ENCODE results near the gene RMND5B. TPM values are rescaled to one million over a fixed set of nuclear protein-coding genes. Genes with fewer than 3 reads are reported as not detected.

RMND5B gene
- total and polyA plus RNA-seq, 10 of the 15 experiments (the other 5 are each of a cell fraction or from before 2014, with no cell fraction given), result 1.6 to 50.7 (median 30.9) TPM

DNA sequence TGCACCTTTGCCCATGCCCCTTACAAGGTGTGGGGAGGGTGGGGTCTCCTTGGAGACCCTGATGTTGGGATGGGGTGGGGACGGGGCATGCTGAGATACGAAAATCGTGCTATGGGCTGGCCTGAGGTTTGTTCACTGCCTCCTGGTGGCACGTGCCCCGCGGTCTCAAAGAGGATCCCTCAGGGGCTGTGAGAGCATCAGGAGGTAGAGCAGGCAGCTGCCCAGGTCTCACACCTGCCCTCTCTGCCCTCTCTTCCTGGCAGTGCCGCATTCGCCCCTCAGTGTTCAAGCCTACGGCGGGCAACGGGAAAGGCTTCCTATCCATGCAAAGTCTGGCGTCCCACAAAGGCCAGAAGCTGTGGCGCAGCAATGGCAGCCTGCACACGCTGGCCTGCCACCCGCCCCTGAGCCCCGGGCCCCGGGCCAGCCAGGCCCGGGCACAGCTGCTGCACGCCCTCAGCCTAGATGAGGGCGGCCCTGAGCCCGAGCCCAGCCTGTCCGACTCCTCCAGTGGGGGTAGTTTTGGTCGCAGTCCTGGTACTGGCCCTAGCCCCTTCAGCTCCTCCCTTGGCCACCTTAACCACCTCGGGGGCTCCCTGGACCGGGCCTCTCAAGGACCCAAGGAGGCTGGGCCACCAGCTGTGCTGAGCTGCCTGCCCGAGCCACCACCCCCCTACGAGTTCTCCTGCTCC lies 10.8 kb upstream of the RMND5B start:
- Histone ChIP-seq H3K9me3 (replicated peaks; ENCODE audit: control insufficient read depth, insufficient read depth, low read length) (no peaks in the 10 kb centered on the region), H2AFZ (ENCODE audit: control insufficient read depth, low read depth, low read length) (no peak overlapping the region), H4K20me1 (ENCODE audit: control insufficient read depth, insufficient read depth) (no peaks in the 10 kb centered on the region), H3K27ac (ENCODE audit: control insufficient read depth, insufficient read depth) (peak overlapping the region; percentile 40; the same call in 1 of the 2 replicates), H3K27me3 (replicated peaks in 1 of 2; ENCODE audit: control insufficient read depth in 2 of 2, insufficient read depth in 2 of 2, low read length in 1 of 2) (no peaks in the 10 kb centered on the region), H3K9ac (ENCODE audit: control insufficient read depth, insufficient read depth, low read length) (no peak overlapping the region), H3K79me2 (ENCODE audit: control insufficient read depth, insufficient read depth, low read length) (peaks cover 40% of the 10 kb centered on the region), H3K4me3 (no peak overlapping the region), H3K36me3 (ENCODE audit: control insufficient read depth in 2 of 2, insufficient read depth in 2 of 2, low read length in 1 of 2) (peaks cover 3 to 19% of the 10 kb centered on the region in 2 experiments; a peak in 3 of 4 replicates), H3K4me2 (ENCODE audit: control insufficient read depth, insufficient read depth) (no peak overlapping the region), H3K4me1 (ENCODE audit: control insufficient read depth, insufficient read depth, low read length) (peaks cover 43% of the 10 kb centered on the region)
- FAIRE-seq (no peak), ATAC-seq (no peak), DNase-seq (ENCODE audit: low read depth, low spot score) (no peak)
- intact Hi-C loops (cut with micrococcal nuclease; ENCODE audit: unreplicated experiment) (loop anchor here (10.0 kb wide), 1 partner anchor 1585 kb away; the partner anchor contains the start of gene RNF44), in situ Hi-C loops (cut with MboI) (loop anchor here (10.0 kb wide), 2 partner anchors 1435 to 1695 kb away; partner anchors contain the start of gene RUFY1)
- SMC1A ChIA-PET (ENCODE audit: uncharacterized antibody, unreplicated experiment), result interaction anchor here (0.8 to 2.9 kb wide), 4 partner anchors 14 to 43 kb away, joined by 3 to 14 read pairs (median 8); no protein-coding TSS in a partner anchor
- CTCF ChIA-PET, result interaction anchor here (0.6 to 3.1 kb wide), 20 partner anchors 9 to 84 kb away, joined by 3 to 21 read pairs (median 8); partner anchors contain the start of genes HNRNPAB, NHP2 and RMND5B
- TF ChIP-seq SIX5 (IDR thresholded peaks at IDR 0.05; ENCODE audit: low read depth, low read length, severe bottlenecking) (no peak), SREBF2 (IDR thresholded peaks at IDR 0.05; ENCODE audit: low read length) (no peak), KDM1A (IDR thresholded peaks at IDR 0.05; ENCODE audit: borderline replicate concordance) (no peak), ATF2 (IDR thresholded peaks at IDR 0.05; ENCODE audit: low read length) (no peak), DPF2 (IDR thresholded peaks at IDR 0.05) (no peak), NRF1 (conservative IDR thresholded peaks at IDR 0.05; ENCODE audit: low read depth, low read length) (no peak), CREM (IDR thresholded peaks at IDR 0.05; ENCODE audit: low read depth) (no peak), GATAD2B (conservative IDR thresholded peaks at IDR 0.05; ENCODE audit: low read depth) (no peak), SIN3A (IDR thresholded peaks at IDR 0.05; ENCODE audit: low read depth, low read length) (no peak), LARP7 (IDR thresholded peaks at IDR 0.05) (no peak), IKZF2 (IDR thresholded peaks at IDR 0.05) (no peak), ZNF207 (IDR thresholded peaks at IDR 0.05; ENCODE audit: borderline replicate concordance) (no peak), RUNX3 (IDR thresholded peaks at IDR 0.05; ENCODE audit: low read length) (no peak), ZNF384 (IDR thresholded peaks at IDR 0.05; ENCODE audit: borderline replicate concordance, low read depth, low read length) (no peak), NFYA (IDR thresholded peaks at IDR 0.05; ENCODE audit: borderline replicate concordance, low read depth, low read length) (no peak)
- TF ChIP-seq, protein P1, sequence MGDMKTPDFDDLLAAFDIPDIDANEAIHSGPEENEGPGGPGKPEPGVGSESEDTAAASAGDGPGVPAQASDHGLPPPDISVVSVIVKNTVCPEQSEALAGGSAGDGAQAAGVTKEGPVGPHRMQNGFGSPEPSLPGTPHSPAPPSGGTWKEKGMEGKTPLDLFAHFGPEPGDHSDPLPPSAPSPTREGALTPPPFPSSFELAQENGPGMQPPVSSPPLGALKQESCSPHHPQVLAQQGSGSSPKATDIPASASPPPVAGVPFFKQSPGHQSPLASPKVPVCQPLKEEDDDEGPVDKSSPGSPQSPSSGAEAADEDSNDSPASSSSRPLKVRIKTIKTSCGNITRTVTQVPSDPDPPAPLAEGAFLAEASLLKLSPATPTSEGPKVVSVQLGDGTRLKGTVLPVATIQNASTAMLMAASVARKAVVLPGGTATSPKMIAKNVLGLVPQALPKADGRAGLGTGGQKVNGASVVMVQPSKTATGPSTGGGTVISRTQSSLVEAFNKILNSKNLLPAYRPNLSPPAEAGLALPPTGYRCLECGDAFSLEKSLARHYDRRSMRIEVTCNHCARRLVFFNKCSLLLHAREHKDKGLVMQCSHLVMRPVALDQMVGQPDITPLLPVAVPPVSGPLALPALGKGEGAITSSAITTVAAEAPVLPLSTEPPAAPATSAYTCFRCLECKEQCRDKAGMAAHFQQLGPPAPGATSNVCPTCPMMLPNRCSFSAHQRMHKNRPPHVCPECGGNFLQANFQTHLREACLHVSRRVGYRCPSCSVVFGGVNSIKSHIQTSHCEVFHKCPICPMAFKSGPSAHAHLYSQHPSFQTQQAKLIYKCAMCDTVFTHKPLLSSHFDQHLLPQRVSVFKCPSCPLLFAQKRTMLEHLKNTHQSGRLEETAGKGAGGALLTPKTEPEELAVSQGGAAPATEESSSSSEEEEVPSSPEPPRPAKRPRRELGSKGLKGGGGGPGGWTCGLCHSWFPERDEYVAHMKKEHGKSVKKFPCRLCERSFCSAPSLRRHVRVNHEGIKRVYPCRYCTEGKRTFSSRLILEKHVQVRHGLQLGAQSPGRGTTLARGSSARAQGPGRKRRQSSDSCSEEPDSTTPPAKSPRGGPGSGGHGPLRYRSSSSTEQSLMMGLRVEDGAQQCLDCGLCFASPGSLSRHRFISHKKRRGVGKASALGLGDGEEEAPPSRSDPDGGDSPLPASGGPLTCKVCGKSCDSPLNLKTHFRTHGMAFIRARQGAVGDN (IDR thresholded peaks at IDR 0.05), result no peak
- WGBS (ENCODE audit: insufficient coverage, insufficient replicate concordance, low lambda C conversion rate, missing lambda C conversion rate), result 90% methylated on average over 24 of the region's 27 CpGs
- RAD21 ChIA-PET (ENCODE audit: unreplicated experiment), result interaction anchor here (1.2 kb wide), 4 partner anchors 25 to 44 kb away, joined by 3 to 7 read pairs (median 4); no protein-coding TSS in a partner anchor
- BruUV-seq (replicated peaks), result no TSS peak
- POLR2A ChIA-PET, result interaction anchor here (0.8 to 1.2 kb wide), 3 partner anchors 10 to 31 kb away, joined by 3 to 5 read pairs (median 3); partner anchors contain the start of gene RMND5B

All from GM12878 (cell line).